ENCODE data around the gene ADAP1.

ADAP1 gene

GRCh38 chr7:988426-988911, 34.0 kb upstream of the ADAP1 start:
- no peak for DNase-seq

GRCh38 chr7:987909-988308, 33.4 kb upstream of the ADAP1 start:
- DNase-seq = no peak

- no peak for DNase-seq
Observed at GRCh38 chr7:986766-987751, 32.6 kb upstream of the ADAP1 start.

GRCh38 chr7:985915-986741, 31.6 kb upstream of the ADAP1 start:
- DNase-seq = no peak

DNA sequence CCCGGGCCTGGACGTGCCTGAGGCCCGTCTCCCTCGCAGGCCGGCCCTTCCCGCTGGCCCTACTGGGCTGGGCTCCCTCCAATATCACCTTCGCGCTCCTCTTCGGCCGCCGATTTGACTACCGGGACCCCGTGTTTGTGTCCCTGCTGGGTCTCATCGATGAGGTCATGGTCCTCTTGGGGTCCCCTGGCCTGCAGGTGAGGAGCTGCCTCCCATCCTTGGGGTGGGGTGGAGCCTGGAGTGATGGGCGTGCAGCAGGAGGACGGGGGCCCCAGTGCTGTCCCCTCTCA, 30.6 kb upstream of the ADAP1 start:
- DNase-seq = no peak

GRCh38 chr7:984361-985126, 30.1 kb upstream of the ADAP1 start:
- DNase-seq = no peak

GRCh38 chr7:983616-984071, 29.2 kb upstream of the ADAP1 start:
- DNase-seq = no peak

DNA sequence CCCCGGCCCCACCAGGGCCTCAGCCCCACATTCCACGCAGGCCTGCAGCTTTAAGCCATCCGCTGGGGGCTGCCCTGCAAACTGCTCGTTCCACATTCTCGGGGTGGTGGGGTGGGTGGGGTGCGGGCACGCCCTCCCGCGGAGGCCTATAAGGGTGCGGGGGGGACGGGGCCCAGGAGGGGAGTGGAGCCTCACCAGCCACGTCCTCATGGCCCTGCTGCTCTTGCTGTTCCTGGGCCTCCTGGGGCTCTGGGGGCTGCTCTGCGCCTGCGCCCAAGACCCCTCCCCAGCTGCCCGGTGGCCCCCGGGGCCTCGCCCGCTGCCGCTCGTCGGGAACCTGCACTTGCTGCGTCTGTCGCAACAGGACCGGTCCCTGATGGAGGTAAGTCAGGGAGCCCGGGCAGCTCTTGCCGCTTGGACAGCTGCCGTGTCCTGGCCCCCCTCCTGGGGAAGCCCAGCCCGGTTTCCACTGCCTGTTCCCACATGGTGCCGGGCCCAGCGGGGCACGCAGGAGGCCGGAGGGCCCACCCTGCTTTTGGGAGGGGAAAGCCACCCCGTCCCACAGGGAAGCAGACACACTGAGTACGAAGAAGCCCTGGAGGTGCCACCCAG, 28.6 kb upstream of the ADAP1 start, which contains the start of gene CYP2W1:
CYP2W1 (plus strand) TSS at position 178 of the 612 bp plus-strand sequence; CDS start at position 209, 31 bp downstream.
- DNase-seq = no peak

DNA sequence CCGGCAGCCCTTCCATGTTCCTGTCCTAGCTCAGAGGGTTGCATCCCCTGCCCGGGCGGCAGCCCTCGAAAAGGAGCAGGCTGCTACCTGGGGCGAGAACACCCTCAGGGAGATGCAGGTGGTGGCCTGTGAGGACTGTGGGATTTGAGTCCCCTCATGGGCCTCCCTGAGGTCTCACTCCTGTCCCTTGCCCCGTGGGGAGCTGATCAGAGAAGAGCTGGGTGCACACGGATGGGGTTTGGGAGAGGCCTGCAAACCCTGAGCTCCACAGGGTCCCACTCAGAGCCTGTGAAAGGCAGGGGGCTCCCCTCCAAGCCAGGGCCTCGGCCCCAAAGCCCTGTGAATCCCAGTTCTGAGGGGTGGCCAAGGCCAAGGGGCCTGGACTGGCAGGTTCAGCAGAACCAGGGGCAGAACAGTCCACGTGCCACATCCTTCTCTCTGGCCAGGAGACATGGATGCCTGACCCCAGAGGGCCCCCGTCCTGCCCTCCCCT, 28.1 kb upstream of the ADAP1 start:
- DNase-seq = no peak

DNA sequence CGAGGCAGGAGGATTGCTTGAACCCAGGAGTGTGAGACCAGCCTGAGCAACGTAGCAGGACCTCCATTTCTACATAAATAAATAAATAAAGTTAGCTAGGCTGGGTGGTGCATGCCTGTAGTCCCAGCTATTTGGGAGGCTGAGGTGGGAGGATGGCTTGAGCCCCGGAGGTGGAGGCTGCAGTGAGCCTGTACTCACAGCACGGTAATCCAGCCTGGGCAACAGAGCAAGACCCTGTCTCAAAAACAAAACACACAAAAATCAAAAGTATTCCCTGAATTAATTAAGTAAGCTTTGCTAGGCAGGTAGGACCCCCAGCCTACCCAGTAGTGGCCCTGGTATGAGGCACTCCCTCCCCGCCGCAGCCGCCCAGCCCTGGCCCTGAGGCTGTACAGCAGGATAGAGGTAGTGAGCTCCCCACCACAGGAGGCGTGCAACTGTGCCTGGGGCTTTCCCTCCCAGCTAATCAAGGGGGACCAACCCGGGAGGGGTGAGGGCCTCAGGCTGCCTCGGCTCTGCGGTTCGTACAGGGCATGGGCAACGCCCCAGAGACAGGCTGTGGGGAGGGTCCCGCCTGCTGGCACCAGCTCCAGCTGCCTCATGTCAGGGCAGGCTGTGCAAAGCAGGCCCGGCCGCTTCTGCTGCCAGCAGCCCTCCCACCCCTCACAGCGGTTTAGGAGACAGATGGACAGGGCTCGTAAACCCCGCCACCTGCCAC, 27.5 kb upstream of the ADAP1 start:
- DNase-seq = no peak

DNA sequence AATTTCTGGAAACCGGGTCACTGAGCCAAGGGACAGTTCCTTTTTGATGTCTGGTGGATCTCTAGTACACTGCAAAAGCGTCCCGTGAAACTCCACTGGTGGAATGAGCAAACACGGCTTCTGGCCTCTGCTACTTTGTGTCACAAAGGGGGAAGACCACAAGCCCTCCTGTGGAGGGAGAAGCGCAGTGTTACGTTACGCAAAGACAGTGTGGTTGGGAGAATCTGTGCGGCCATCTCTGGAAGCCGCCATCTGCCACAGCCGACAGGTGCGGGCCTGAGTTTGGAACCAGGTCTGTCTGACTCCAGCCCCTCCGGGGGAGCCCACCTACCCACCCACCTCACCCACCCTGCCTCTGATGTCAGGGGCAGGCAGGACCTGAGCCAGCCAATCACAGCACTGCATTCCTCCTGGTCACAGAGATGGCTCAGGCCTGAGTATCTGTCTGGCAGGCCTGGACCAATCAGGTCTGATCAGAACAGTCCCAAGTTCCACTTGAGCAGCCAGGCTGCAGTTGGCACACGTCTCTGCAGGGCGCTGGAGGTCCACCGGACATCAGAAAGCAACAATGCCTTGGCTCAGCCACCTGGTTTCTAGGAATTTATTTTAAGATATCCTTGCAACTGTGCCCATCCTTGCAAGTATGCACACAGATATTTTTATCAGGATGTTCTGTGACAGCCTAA, 25.5 kb upstream of the ADAP1 start:
- DNase-seq = no peak

- DNase-seq = no peak
Observed at GRCh38 chr7:979151-979550, 24.7 kb upstream of the ADAP1 start.

GRCh38 chr7:978416-979091, 24.1 kb upstream of the ADAP1 start:
- no peak for DNase-seq

DNA sequence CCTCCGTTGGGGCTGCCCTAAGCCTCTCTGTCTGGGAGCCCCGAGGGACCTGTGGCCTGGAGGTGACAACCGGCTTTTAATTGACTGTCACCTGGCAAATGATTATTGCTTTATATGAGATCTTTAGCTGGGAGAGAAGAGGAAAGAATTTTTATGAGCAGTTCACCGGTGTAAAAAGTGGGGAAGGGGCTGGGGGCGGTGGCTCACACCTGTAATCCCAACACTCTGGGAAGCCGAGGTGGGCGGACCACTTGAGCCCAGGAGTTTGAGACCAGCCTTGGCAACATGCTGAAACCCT, 23.5 kb upstream of the ADAP1 start:
- DNase-seq = no peak

DNA sequence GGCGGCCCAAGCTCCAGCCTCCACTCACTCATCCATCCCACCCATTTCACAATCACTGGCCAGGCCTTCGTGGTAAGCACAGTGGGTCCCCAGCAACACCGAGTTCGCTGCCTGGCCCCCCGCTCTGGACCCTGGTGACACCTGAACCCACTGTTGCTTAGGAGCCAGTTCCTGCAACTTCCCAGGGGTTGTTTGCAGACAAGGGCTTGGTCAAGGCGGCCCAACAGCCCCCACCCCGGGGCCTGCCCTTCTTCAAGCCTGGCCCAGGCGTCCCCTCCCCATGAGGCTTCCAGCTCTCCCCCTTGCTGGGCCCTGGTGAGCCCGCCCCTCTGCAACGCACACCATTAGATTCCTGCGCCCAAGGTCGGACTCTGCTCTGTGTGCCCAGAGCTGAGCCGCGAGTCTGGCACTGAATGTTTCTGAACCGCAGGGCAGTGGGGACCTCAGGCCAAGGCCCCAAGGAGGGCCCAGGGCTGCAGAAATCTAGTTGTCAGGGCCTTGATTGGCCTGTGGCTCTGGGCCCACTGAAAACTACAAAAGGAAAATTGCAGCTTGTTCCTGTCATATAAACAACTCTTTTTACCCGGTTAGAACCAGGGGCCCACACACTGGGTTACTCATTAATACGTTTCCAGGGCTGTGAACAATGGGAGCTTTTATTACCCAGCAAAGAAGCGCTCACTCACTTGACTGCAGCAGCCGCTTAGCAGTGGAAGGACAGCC, 23.0 kb upstream of the ADAP1 start:
- no peak for DNase-seq

- no peak for DNase-seq
Observed at GRCh38 chr7:976901-977325, 22.4 kb upstream of the ADAP1 start.

GRCh38 chr7:975702-976473, 21.4 kb upstream of the ADAP1 start:
- no peak for DNase-seq

DNA sequence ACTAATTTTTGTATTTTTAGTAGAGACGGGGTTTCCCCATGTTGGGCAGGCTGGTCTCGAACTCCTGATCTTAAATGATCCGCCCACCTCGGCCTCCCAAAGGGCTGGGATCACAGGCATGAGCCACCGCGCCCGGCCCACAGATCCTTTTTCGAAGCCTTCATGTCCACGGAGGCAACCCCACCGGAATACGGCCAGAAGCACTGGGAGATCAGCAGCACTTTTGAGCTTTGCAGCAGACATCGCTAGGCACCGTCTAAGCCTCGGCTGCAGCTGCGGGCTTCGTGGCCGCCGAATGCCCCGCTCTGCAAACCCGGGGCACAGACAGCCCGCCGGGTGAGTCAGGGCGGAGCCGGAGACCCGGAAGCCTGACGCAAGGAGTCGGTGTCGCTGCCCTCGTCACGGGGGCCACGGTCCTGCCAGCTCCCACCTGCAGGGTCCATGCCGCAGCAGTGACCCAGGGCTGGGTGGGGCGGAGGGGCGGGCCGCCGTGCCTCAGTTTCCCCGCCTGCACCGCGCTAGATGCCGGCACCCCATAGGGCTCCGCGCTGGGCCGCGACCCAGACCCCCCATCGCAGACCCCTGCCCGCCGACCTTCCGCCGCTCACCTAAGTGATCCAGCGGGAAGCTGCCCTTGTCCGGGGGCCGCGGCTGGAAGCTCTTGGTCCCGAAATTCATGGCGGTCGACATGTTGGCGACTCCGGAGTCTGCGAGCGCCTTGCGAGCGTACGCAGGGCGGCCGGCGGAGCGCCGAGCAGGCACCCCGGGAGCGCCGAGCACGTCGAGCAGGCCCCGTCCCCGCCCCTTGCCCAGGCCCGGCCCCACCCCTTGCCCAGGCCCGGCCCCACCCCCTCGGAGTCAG, 20.6 kb upstream of the ADAP1 start, which contains the start of gene COX19:
COX19 (minus strand) TSS at position 730 of the 862 bp plus-strand sequence; CDS start at position 690, 40 bp downstream.
- peak; percentile 95 for DNase-seq
